A549 (cell line): Measurements from ENCODE around the gene KCNQ1OT1. TPM values are rescaled to one million over a fixed set of nuclear protein-coding genes. Genes with fewer than 3 reads are reported as not detected.

ENCODE experiments used
- ATAC-seq, 2 experiments: fragments of 200-7000 bp in 1 of 2; fragments of >200 bp in 1 of 2; cut with Nextera tagmentation in 1 of 2; cut with Tn5 transposase in 1 of 2; 3 replicates each; pipeline versions ENCODE4 v1.8.0 to v1.9.1; 2018 to 2020; ENCODE audit warnings: mild to moderate bottlenecking in 1 of 2, moderate library complexity in 1 of 2
- CTCF ChIA-PET: fragments of 300-600 bp; sonication (Branson Sonifier 250); formaldehyde crosslinking; extraction: SDS; loops from one replicate; lab custom pipeline; 2021; ENCODE audit warnings: antibody characterized with exemption, inconsistent platforms; lab: Yijun Ruan, JAX
- POLR2A ChIA-PET: fragments of 350-600 bp; formaldehyde crosslinking; extraction: SDS; loops from one replicate; lab custom pipeline; 2021; ENCODE audit warnings: antibody characterized with exemption, inconsistent platforms; lab: Yijun Ruan, JAX
- DNase-seq, 2 experiments: peaks; one replicate each; pipeline versions ENCODE4 v3.0.0 to v3.0.0-alpha.2; 2011 to 2016; ENCODE audit warnings: low read depth in 1 of 2, low spot score in 1 of 2
- FAIRE-seq: peaks from 2 replicates; lab custom pipeline; 2011; peaks lifted over from hg19 to GRCh38; lab: Jason Lieb, UNC
- H3K27ac ChIP-seq, 2 experiments: fragments of >200 bp; sonication (Bioruptor Twin); formaldehyde crosslinking; 3 replicates each; pipeline ENCODE4 v1.5.1; 2016 to 2017
- H3K4me1 ChIP-seq: fragments of >200 bp; sonication (Bioruptor Twin); formaldehyde crosslinking; 3 replicates; pipeline ENCODE4 v1.6.1; 2016
- H3K4me2 ChIP-seq: fragments of >200 bp; sonication (Bioruptor Twin); formaldehyde crosslinking; 3 replicates; pipeline ENCODE4 v1.6.1; 2016
- H3K4me3 ChIP-seq: fragments of >200 bp; sonication (Bioruptor Twin); formaldehyde crosslinking; 3 replicates; pipeline ENCODE4 v1.5.1; 2016
- H3K9me3 ChIP-seq: fragments of >200 bp; sonication (Bioruptor Twin); formaldehyde crosslinking; 3 replicates; pipeline ENCODE4 v1.6.1; 2016
- BHLHE40 ChIP-seq: IDR thresholded peaks from 2 replicates; pipeline ENCODE4 v1.6.1; 2012; ENCODE audit warnings: low read depth, low read length, inconsistent platforms
- CHD4 ChIP-seq: fragments of 200-600 bp; sonication (generic); IDR thresholded peaks from 2 replicates; pipeline ENCODE4 v1.6.1; 2016; ENCODE audit warnings: antibody characterized with exemption, mild to moderate bottlenecking, borderline replicate concordance
- FOSL2 ChIP-seq, 2 experiments: fragments of 450-650 bp in 1 of 2; fragments of >200 bp in 1 of 2; sonication (Bioruptor Twin) in 1 of 2; formaldehyde crosslinking; IDR thresholded peaks; 2 replicates each; pipeline versions ENCODE4 v1.5.0 to v1.6.1; 2016 to 2020; ENCODE audit warnings: mild to moderate bottlenecking in 1 of 2, moderate library complexity in 1 of 2
- JUN ChIP-seq, 2 experiments: fragments of >200 bp; sonication (Bioruptor Twin); formaldehyde crosslinking; IDR thresholded peaks; 2 replicates in 1 of 2; 3 replicates in 1 of 2; pipeline ENCODE4 v1.6.1; 2016 to 2017
- KDM1A ChIP-seq: fragments of 200-600 bp; sonication (generic); IDR thresholded peaks from 2 replicates; pipeline ENCODE4 v1.6.1; 2016; ENCODE audit warnings: low read depth, mild to moderate bottlenecking
- KDM5A ChIP-seq: fragments of 200-600 bp; sonication (generic); IDR thresholded peaks from 2 replicates; pipeline ENCODE4 v1.6.1; 2016; ENCODE audit warnings: antibody characterized with exemption, mild to moderate bottlenecking
- NPAS2 ChIP-seq: fragments of 250-450 bp; sonication (Bioruptor Pico); IDR thresholded peaks from 2 replicates; pipeline ENCODE4 v1.8.0; 2022; ENCODE audit warnings: mild to moderate bottlenecking, moderate library complexity, borderline replicate concordance
- NR3C1 ChIP-seq: fragments of >200 bp; sonication (Bioruptor Twin); formaldehyde crosslinking; IDR thresholded peaks from 3 replicates; pipeline ENCODE4 v1.6.1; 2017
- POLR2A ChIP-seq: IDR thresholded peaks from 2 replicates; pipeline ENCODE4 v1.6.1; 2012; ENCODE audit warnings: mild to moderate bottlenecking, low read length
- RCOR1 ChIP-seq: fragments of 150-350 bp; IDR thresholded peaks from 2 replicates; pipeline ENCODE4 v1.6.1; 2014; ENCODE audit warnings: antibody characterized with exemption, low read length, low read depth
- RNF2 ChIP-seq: fragments of 200-600 bp; sonication (generic); IDR thresholded peaks from 2 replicates; pipeline ENCODE4 v1.6.1; 2016; ENCODE audit warnings: low read depth, mild to moderate bottlenecking, antibody characterized with exemption, moderate library complexity, borderline replicate concordance
- TFCP2L1 ChIP-seq: fragments of 250-450 bp; sonication (Bioruptor Pico); IDR thresholded peaks from 2 replicates; pipeline ENCODE4 v1.5.0; 2021; ENCODE audit warnings: mild to moderate bottlenecking
- ZC3H11A ChIP-seq: fragments of 450-650 bp; IDR thresholded peaks from 2 replicates; pipeline ENCODE4 v1.6.1; 2014; ENCODE audit warnings: antibody characterized with exemption, mild to moderate bottlenecking
- ZFP36 ChIP-seq: fragments of 450-650 bp; IDR thresholded peaks from 2 replicates; pipeline ENCODE4 v1.6.1; 2014; ENCODE audit warnings: borderline replicate concordance; ENCODE audit not compliant: partially characterized antibody
- WGBS: methylation state at CpG from one replicate; pipeline ENCODE4 v1.1.6; 2017; ENCODE audit errors: missing lambda C conversion rate; 5-methylcytosine and 5-hydroxymethylcytosine counted together
- polyA plus RNA-seq, 4 experiments: library from polyadenylated mRNA; depleted of rRNA in 3 of 4; stranded (reverse); fragments of >200 nt; fragmentation: RNase III in 1 of 4; extraction: RNeasy Plus Mini Kit Qiagen cat#74134 plus additional on column Dnase treatment in 1 of 4; gene quantifications; 2 replicates in 3 of 4; 3 replicates in 1 of 4; pipeline ENCODE4 v1.2.3, GENCODE V29; 2011 to 2017
- TF ChIP-seq, protein P1 (sequence below): fragments of 200-600 bp; sonication (generic); IDR thresholded peaks from 2 replicates; pipeline ENCODE4 v1.6.1; 2016; ENCODE audit warnings: antibody characterized with exemption, mild to moderate bottlenecking, moderate library complexity
- TF ChIP-seq, protein P2 (sequence below): IDR thresholded peaks from 2 replicates; pipeline ENCODE4 v1.6.1; 2012
- TF ChIP-seq, protein P3 (sequence below): fragments of >200 bp; sonication (Bioruptor Twin); formaldehyde crosslinking; IDR thresholded peaks from 2 replicates; pipeline ENCODE4 v1.6.1; 2016
- TF ChIP-seq, protein P4 (sequence below): fragments of 150-350 bp; IDR thresholded peaks from 2 replicates; pipeline ENCODE4 v1.6.1; 2014; ENCODE audit warnings: low read depth, mild to moderate bottlenecking, low read length

The KCNQ1OT1 gene
- polyA plus RNA-seq, 2 of the 4 experiments (the other 2 are of a cell fraction): 0.03 to 0.13 TPM

DNA sequence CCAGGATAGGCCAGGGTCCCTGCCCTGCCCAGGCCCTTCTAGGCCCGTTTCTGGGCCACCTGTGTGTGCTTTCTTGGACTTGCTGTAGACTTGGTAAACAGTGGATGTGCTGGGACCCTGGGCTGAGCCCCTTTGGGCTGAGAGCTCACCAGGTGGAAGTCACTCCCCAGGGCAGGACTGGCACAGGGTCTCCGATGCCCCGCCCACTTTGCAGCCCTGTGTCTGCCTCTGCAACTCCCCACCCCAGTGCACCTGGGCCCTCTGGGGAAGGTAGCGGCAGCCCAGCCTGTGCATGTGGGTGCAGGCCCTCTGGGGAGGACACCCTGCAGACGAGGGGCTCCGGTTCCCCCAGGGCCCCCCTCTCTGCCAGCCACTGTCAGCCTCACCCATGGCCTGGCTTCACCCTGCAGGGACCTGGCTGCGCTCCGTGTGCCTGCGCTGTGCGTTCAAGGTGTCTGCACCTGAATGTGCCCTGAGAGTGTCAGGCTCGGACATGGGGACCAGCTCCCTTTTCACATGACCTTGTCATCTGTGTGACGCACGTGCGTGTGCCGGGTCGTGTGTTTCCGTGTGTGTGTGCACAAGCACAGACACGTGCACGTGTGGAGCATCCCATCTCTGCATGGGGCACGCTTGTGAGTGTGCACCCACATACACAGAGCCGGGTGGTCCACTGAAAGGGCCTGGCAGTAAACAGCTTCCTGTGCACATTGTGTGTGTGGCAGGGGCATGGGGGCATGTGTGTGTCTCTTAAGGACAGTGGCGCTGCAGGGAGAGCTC is 118.5 kb downstream of the KCNQ1OT1 start:
- TF ChIP-seq, protein P1, sequence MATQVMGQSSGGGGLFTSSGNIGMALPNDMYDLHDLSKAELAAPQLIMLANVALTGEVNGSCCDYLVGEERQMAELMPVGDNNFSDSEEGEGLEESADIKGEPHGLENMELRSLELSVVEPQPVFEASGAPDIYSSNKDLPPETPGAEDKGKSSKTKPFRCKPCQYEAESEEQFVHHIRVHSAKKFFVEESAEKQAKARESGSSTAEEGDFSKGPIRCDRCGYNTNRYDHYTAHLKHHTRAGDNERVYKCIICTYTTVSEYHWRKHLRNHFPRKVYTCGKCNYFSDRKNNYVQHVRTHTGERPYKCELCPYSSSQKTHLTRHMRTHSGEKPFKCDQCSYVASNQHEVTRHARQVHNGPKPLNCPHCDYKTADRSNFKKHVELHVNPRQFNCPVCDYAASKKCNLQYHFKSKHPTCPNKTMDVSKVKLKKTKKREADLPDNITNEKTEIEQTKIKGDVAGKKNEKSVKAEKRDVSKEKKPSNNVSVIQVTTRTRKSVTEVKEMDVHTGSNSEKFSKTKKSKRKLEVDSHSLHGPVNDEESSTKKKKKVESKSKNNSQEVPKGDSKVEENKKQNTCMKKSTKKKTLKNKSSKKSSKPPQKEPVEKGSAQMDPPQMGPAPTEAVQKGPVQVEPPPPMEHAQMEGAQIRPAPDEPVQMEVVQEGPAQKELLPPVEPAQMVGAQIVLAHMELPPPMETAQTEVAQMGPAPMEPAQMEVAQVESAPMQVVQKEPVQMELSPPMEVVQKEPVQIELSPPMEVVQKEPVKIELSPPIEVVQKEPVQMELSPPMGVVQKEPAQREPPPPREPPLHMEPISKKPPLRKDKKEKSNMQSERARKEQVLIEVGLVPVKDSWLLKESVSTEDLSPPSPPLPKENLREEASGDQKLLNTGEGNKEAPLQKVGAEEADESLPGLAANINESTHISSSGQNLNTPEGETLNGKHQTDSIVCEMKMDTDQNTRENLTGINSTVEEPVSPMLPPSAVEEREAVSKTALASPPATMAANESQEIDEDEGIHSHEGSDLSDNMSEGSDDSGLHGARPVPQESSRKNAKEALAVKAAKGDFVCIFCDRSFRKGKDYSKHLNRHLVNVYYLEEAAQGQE: no peak
- no peak for TF ChIP-seq FOSL2 (IDR thresholded peaks at IDR 0.05)
- no peak for TF ChIP-seq FOSL2 (CRISPR knock-in tag; IDR thresholded peaks at IDR 0.05)
- TF ChIP-seq KDM5A: no peak
- TF ChIP-seq ZFP36: no peak
- no peak for TF ChIP-seq NR3C1
- TF ChIP-seq, protein P2, sequence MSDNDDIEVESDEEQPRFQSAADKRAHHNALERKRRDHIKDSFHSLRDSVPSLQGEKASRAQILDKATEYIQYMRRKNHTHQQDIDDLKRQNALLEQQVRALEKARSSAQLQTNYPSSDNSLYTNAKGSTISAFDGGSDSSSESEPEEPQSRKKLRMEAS: no peak
- no peak for TF ChIP-seq NPAS2 (CRISPR knock-in tag)
- TF ChIP-seq, protein P3, sequence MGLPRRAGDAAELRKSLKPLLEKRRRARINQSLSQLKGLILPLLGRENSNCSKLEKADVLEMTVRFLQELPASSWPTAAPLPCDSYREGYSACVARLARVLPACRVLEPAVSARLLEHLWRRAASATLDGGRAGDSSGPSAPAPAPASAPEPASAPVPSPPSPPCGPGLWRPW: no peak
- TF ChIP-seq KDM1A: no peak
- no peak for TF ChIP-seq RCOR1
- TF ChIP-seq CHD4: no peak
- no peak for TF ChIP-seq RNF2
- TF ChIP-seq TFCP2L1: no peak
- TF ChIP-seq, all 56 proteins: peak for 0
- ChIA-PET POLR2A (no interaction called here), CTCF (interaction anchor here (1.9 kb wide), 1 partner anchor 62 kb away, joined by 4 read pairs; no protein-coding TSS in a partner anchor)
- Histone ChIP-seq H3K4me2 (no peak overlapping the region), H3K4me1 (no peaks in the 10 kb centered on the region), H3K9me3 (no peaks in the 10 kb centered on the region), H3K4me3 (no peak overlapping the region), H3K27ac (no peak overlapping the region)
- no peak for DNase-seq
- no peak for FAIRE-seq
- no peak for ATAC-seq
- 67% methylated on average over 12 of the region's 22 CpGs for WGBS

DNA sequence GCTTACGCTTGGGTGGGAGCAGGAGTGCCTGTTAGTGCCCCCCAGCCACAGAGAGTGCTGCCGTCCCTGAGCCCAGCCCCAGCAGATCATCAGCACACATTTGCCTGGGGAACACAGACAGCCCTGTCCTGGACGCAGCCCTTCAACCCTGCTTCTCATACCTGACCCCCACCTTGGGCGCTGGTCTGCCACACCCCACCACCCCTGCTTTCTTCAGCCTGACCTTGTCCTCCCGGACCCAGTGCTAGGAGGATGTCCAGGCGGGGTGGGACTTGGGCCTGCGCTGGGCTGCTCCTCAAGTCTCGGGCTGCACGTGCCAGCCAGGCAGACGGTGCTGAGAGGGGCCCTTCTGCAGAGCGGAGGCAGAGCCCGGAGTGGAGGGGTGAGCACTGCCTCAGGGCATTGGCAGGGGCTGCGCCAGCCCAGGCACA is 119.2 kb downstream of the KCNQ1OT1 start:
- H3K27ac ChIP-seq: no peak overlapping the region
- POLR2A ChIA-PET: no interaction called here
- H3K9me3 ChIP-seq: no peaks in the 10 kb centered on the region
- WGBS: 76% methylated on average over 12 of the region's 13 CpGs
- no peak; a peak in 1 of 6 replicates for ATAC-seq
- H3K4me1 ChIP-seq: no peaks in the 10 kb centered on the region
- TF ChIP-seq, protein P2: no peak
- TF ChIP-seq ZC3H11A (no peak), BHLHE40 (no peak), POLR2A (no peak), TFCP2L1 (no peak), RNF2 (no peak), NPAS2 (CRISPR knock-in tag) (no peak), JUN (IDR thresholded peaks at IDR 0.05) (no peak), ZFP36 (no peak)
- TF ChIP-seq, protein P4, sequence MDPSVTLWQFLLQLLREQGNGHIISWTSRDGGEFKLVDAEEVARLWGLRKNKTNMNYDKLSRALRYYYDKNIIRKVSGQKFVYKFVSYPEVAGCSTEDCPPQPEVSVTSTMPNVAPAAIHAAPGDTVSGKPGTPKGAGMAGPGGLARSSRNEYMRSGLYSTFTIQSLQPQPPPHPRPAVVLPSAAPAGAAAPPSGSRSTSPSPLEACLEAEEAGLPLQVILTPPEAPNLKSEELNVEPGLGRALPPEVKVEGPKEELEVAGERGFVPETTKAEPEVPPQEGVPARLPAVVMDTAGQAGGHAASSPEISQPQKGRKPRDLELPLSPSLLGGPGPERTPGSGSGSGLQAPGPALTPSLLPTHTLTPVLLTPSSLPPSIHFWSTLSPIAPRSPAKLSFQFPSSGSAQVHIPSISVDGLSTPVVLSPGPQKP: no peak
- TF ChIP-seq, all 56 proteins: peak for 0
- H3K4me2 ChIP-seq: no peak overlapping the region
- CTCF ChIA-PET: no interaction called here
- H3K4me3 ChIP-seq: no peak overlapping the region
- DNase-seq (no peak), FAIRE-seq (no peak)
